ENCODE data around the gene MRPL4.

GRCh38 chr19:10277795-10278589, 26.0 kb downstream of the MRPL4 start:
- TF ChIP-seq CTCF (IDR thresholded peaks at IDR 0.05; ENCODE audit: low read length) (no peak), EZH2 (IDR thresholded peaks at IDR 0.05; ENCODE audit: borderline replicate concordance, low read length) (no peak)

Measured in OCI-LY1 (cell line).